NCI-H1694 treated with DMSO at 0.1 percent for 48 hours (cell line): ENCODE results near the gene DCUN1D2.
"Not testable (repeated sequence)": the region's sequence is repeated elsewhere in the genome, so short reads cannot be mapped to it uniquely, and the experiment has no call there.

Experiments
- DNase-seq: peaks from one replicate; lab custom pipeline; 2025; lab: John Stamatoyannopoulos, UW

Gene DCUN1D2

DNA sequence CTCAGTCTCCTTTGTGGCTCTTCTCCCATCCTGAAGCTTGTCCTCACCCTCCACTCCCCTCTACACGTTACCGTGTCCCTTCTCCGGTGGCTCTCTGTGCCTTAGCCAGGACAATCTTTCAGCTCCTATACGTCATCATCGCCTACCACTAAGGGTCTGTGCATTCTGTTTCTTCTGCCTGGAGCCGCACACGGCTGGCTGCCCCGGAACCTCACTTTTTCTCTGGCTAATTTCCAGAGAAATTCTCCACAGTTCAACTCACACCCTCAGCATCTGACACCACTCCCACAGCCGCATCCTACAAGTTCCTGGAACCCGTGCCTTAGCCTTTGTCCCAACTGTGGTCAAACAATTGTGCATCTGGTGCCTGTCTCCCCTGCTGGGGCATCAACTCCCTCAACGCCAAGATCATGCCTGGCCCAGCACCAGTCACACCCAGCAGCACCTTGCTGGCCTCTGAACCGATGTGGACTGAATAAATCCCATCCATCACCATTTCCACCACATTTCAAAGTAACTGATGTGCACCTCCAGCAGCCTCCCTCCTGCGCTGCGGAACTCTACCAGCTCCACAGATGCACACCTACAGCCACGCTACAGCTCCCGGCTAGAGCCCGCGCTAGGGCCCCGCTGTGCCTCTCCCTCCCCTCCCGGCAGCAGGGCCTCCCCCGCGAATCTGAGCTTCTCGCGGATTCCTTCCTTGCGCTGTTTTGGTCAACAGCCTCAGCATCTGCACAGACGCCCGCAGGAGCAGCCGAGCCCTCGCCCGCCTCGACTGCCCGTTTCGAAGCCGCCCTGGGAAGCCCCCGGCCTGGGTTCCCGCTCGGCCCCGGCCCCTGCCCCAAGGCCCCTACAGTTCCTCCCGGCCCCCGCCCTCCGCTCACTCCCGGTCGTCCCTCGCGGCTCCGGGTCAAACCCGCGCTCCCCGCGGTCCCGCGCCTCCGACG lies 689 bp downstream of the DCUN1D2 start:
- no peak for DNase-seq

GRCh38 chr13:113489171-113489548 lies 1.4 kb downstream of the DCUN1D2 start:
- no peak for DNase-seq

- DNase-seq = no peak
Observed at GRCh38 chr13:113488283-113488682, 2.2 kb downstream of the DCUN1D2 start.

GRCh38 chr13:113486698-113487097 lies 3.8 kb downstream of the DCUN1D2 start:
- DNase-seq = no peak

DNA sequence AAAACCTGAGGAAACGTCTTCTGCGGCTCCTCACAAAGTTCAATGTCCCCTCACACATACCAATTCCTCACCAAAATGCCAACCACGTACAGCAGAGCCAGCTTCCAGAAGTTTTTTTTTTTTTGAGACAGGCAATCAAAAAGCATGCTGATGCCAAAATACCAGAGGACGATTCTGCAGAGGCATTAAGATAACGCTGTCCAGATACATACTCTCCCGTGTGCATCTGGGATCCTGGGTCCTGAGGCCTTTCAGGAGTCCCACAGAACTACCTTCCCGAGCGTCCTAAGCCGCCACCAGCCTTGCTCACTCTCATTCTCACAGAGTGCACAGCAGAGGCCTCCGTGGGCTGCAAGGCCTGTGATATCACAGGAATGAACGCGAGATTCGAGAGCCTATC lies 5.0 kb downstream of the DCUN1D2 start:
- no peak for DNase-seq

- DNase-seq = no peak
Observed at GRCh38 chr13:113483504-113484293, 6.8 kb downstream of the DCUN1D2 start.

DNA sequence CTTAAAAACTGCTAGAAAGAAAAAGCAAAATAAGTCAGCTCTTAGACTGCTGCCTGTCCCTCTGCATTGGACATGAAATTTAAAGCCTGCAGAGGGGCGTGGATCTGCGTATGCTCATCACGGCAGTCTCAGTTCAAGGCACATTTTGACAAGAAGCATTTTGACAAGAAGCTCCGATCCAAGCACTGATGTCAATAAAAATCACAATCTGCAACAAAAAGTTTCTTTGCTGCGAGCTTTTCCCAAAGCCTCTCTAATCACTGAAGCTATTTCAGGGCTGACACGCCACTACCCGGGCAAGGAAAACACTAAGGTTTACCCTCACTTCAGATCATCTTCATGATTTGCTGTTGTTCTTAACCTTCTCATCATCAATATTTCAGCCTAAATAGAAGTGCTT lies 7.4 kb downstream of the DCUN1D2 start:
- DNase-seq = no peak

DNA sequence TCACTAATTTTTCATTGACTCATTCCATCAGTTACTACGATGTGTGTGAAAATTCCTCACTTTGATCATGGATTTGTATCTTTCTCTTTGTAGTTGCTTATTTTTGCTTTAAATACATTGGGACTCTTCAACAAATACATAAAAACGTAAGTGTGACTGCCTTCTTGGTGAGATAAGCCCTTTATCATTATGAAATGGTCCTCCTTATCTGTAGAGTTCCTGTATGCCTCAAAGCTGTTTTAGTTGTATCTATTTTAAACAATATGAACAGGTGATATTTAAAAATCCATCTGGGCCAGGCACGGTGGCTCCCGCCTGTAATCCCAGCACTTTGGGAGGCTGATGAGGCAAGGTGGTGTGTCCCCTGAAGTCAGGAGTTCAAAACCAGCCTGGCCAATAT lies 11.3 kb downstream of the DCUN1D2 start:
- DNase-seq = no peak

GRCh38 chr13:113477724-113478123 lies 12.8 kb downstream of the DCUN1D2 start:
- DNase-seq = no peak

- no peak for DNase-seq
Observed at GRCh38 chr13:113476811-113477210, 13.7 kb downstream of the DCUN1D2 start.

- no peak for DNase-seq
Observed at GRCh38 chr13:113475911-113476310, 14.6 kb downstream of the DCUN1D2 start.

- DNase-seq = no peak
Observed at GRCh38 chr13:113475280-113475679, 15.2 kb downstream of the DCUN1D2 start.

GRCh38 chr13:113474179-113474578 lies 16.3 kb downstream of the DCUN1D2 start:
- DNase-seq = no peak

GRCh38 chr13:113472355-113473025 lies 18.0 kb downstream of the DCUN1D2 start:
- DNase-seq = no peak

DNA sequence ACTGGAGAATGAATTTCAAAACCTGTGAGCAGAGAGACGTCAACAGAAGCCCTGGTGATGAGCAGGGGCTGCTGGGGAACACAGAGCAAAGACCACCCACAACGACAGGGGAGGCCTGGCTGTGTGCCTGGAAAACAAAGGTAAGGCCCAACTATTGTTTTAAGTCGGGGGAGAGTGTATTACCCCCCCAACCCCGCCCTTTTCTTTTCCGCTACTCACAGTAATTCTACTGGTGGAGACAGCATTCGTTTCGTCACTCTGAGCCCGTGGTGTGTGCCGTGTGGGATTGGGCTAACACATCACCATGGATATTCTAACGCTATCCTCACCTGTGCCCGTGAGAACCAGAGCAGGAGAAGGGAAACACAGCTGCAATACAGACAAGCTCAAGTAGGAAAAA lies 18.7 kb downstream of the DCUN1D2 start:
- no peak for DNase-seq

GRCh38 chr13:113470635-113471163 lies 19.8 kb downstream of the DCUN1D2 start:
- DNase-seq = not testable (repeated sequence)

GRCh38 chr13:113470073-113470472 lies 20.4 kb downstream of the DCUN1D2 start:
- no peak for DNase-seq

GRCh38 chr13:113469582-113469981 lies 20.9 kb downstream of the DCUN1D2 start:
- no peak for DNase-seq

DNA sequence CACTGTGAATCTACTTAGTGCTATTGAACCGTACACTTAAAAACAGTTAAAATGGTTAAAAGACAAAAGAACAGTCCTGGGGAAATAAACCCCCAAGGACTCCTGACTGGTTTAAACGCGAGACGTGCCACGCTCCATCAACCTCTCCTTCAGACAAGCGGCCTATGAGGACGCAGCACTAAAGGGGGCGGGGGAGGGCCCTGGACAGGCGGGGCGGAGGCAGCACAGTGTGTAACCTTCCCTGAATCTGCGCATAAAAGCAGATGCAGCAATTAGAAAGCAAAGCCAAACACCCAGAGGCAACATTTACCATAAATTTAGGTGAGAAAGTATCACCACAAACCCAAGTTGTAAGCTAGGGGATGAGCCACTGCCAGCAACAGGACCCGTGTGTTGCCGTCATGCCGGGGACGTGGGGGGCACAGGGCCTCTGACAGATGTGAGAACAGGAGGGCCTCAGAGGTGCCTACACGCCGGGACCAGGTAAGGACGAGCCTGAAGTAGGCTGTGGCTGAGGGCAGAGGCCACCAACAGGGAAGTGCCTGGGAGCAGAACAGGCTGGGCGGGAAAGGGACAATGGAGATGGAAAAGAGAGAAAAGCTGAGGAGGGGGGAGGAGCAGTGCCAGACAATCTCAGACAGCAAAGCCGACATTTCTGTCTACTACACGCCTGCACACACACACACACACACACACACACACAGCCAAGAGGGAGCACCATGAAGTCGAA lies 21.9 kb downstream of the DCUN1D2 start:
- DNase-seq = no peak

GRCh38 chr13:113468029-113468428 lies 22.5 kb downstream of the DCUN1D2 start:
- no peak for DNase-seq

GRCh38 chr13:113466383-113466782 lies 24.1 kb downstream of the DCUN1D2 start:
- no peak for DNase-seq

GRCh38 chr13:113465300-113465699 lies 25.2 kb downstream of the DCUN1D2 start:
- no peak for DNase-seq
